Measurements from ENCODE around the gene PKM. TPM values are rescaled to one million over a fixed set of nuclear protein-coding genes. Genes with fewer than 3 reads are reported as not detected.

PKM gene
- polyA plus RNA-seq, 1 donor (not counting 4 experiments of a cell fraction or from before 2014, with no cell fraction given): 3,352 TPM

- Histone ChIP-seq H3K4me3 (ENCODE audit: control insufficient read depth in 2 of 3, extremely low read depth in 1 of 3, insufficient read depth in 2 of 3, low read depth in 1 of 3, low read length in 3 of 3) (no peak overlapping the region), H3K4me1 (ENCODE audit: control insufficient read depth, extremely low read depth, insufficient read depth, low read length) (peaks cover 11% of the 10 kb centered on the region), H3K27me3 (ENCODE audit: control insufficient read depth, extremely low read depth, insufficient read depth, low read length) (no peaks in the 10 kb centered on the region), H3K4me2 (ENCODE audit: control insufficient read depth, extremely low read depth, insufficient read depth, low read depth, low read length) (no peak overlapping the region), H3K36me3 (ENCODE audit: control insufficient read depth in 2 of 2, extremely low read depth in 1 of 2, insufficient read depth in 2 of 2, low read length in 2 of 2) (no peaks in the 10 kb centered on the region), H4K20me1 (ENCODE audit: control insufficient read depth, extremely low read depth, insufficient read depth, low read length) (no peaks in the 10 kb centered on the region), H2AFZ (ENCODE audit: control insufficient read depth, low read length) (no peak overlapping the region), H3K9me1 (ENCODE audit: control insufficient read depth, extremely low read depth, insufficient read depth, low read length) (no peaks in the 10 kb centered on the region), H3K9me3 (ENCODE audit: control insufficient read depth, low read depth, low read length) (no peaks in the 10 kb centered on the region), H3K27ac (ENCODE audit: control insufficient read depth, insufficient read depth, low read length) (no peak overlapping the region), H3K9ac (ENCODE audit: control insufficient read depth, extremely low read depth, insufficient read depth, low read length) (no peak overlapping the region), H3K79me2 (ENCODE audit: control insufficient read depth, insufficient read depth, low read length) (no peaks in the 10 kb centered on the region)
- FAIRE-seq: no peak
- dilution Hi-C loops (cut with MboI; ENCODE audit: extremely low pct_ligation_motif_present, low sequenced_read_pairs): no loop called here
- DNase-seq (ENCODE audit: low read depth, low spot score): no peak
- no peak for TF ChIP-seq CTCF (optimal IDR thresholded peaks at IDR 0.05 in 1 of 3, IDR thresholded peaks at IDR 0.05 in 1 of 3, conservative IDR thresholded peaks at IDR 0.05 in 1 of 3; ENCODE audit: extremely low read depth in 1 of 3, insufficient read depth in 2 of 3, low read length in 3 of 3)
- TF ChIP-seq EZH2 (IDR thresholded peaks at IDR 0.05; ENCODE audit: low read length): no peak
Measured at GRCh38 chr15:72173864-72174550, 57.0 kb downstream of the PKM start.

GRCh38 chr15:72173401-72173800, 57.6 kb downstream of the PKM start:
- no peaks in the 10 kb centered on the region for H3K9me3 ChIP-seq (ENCODE audit: control insufficient read depth, low read depth, low read length)
- H3K9me1 ChIP-seq (ENCODE audit: control insufficient read depth, extremely low read depth, insufficient read depth, low read length): no peaks in the 10 kb centered on the region
- no peak overlapping the region for H3K4me3 ChIP-seq (ENCODE audit: control insufficient read depth in 2 of 3, extremely low read depth in 1 of 3, insufficient read depth in 2 of 3, low read depth in 1 of 3, low read length in 3 of 3)
- H3K9ac ChIP-seq (ENCODE audit: control insufficient read depth, extremely low read depth, insufficient read depth, low read length): no peak overlapping the region
- H3K79me2 ChIP-seq (ENCODE audit: control insufficient read depth, insufficient read depth, low read length): no peaks in the 10 kb centered on the region
- TF ChIP-seq EZH2 (IDR thresholded peaks at IDR 0.05; ENCODE audit: low read length): no peak
- no peaks in the 10 kb centered on the region for H4K20me1 ChIP-seq (ENCODE audit: control insufficient read depth, extremely low read depth, insufficient read depth, low read length)
- H2AFZ ChIP-seq (ENCODE audit: control insufficient read depth, low read length): no peak overlapping the region
- no peak overlapping the region for H3K4me2 ChIP-seq (ENCODE audit: control insufficient read depth, extremely low read depth, insufficient read depth, low read depth, low read length)
- no peaks in the 10 kb centered on the region for H3K27me3 ChIP-seq (ENCODE audit: control insufficient read depth, extremely low read depth, insufficient read depth, low read length)
- H3K27ac ChIP-seq (ENCODE audit: control insufficient read depth, insufficient read depth, low read length): no peak overlapping the region
- no peak for FAIRE-seq
- peaks cover 11% of the 10 kb centered on the region for H3K4me1 ChIP-seq (ENCODE audit: control insufficient read depth, extremely low read depth, insufficient read depth, low read length)
- no peak for DNase-seq (ENCODE audit: low read depth, low spot score)
- dilution Hi-C loops (cut with MboI; ENCODE audit: extremely low pct_ligation_motif_present, low sequenced_read_pairs): no loop called here
- no peaks in the 10 kb centered on the region for H3K36me3 ChIP-seq (ENCODE audit: control insufficient read depth in 2 of 2, extremely low read depth in 1 of 2, insufficient read depth in 2 of 2, low read length in 2 of 2)

- dilution Hi-C loops (cut with MboI; ENCODE audit: extremely low pct_ligation_motif_present, low sequenced_read_pairs): no loop called here
- no peak for FAIRE-seq
Measured at GRCh38 chr15:72172796-72173195, 58.2 kb downstream of the PKM start.

More at GRCh38 chr15:72172796-72173195, 58.2 kb downstream of the PKM start:
- peaks cover 3% of the 10 kb centered on the region for H4K20me1 ChIP-seq (ENCODE audit: control insufficient read depth, extremely low read depth, insufficient read depth, low read length)
- no peaks in the 10 kb centered on the region for H3K9me1 ChIP-seq (ENCODE audit: control insufficient read depth, extremely low read depth, insufficient read depth, low read length)
- no peak overlapping the region for H2AFZ ChIP-seq (ENCODE audit: control insufficient read depth, low read length)
- H3K4me2 ChIP-seq (ENCODE audit: control insufficient read depth, extremely low read depth, insufficient read depth, low read depth, low read length): no peak overlapping the region
- no peaks in the 10 kb centered on the region for H3K36me3 ChIP-seq (ENCODE audit: control insufficient read depth in 2 of 2, extremely low read depth in 1 of 2, insufficient read depth in 2 of 2, low read length in 2 of 2)
- H3K4me3 ChIP-seq (ENCODE audit: control insufficient read depth in 2 of 3, extremely low read depth in 1 of 3, insufficient read depth in 2 of 3, low read depth in 1 of 3, low read length in 3 of 3): no peak overlapping the region
- no peak overlapping the region for H3K9ac ChIP-seq (ENCODE audit: control insufficient read depth, extremely low read depth, insufficient read depth, low read length)
- H3K27me3 ChIP-seq (ENCODE audit: control insufficient read depth, extremely low read depth, insufficient read depth, low read length): no peaks in the 10 kb centered on the region
- no peak for DNase-seq (ENCODE audit: low read depth, low spot score)
- TF ChIP-seq EZH2 (IDR thresholded peaks at IDR 0.05; ENCODE audit: low read length) (no peak), CTCF (optimal IDR thresholded peaks at IDR 0.05 in 1 of 3, IDR thresholded peaks at IDR 0.05 in 1 of 3, conservative IDR thresholded peaks at IDR 0.05 in 1 of 3; ENCODE audit: extremely low read depth in 1 of 3, insufficient read depth in 2 of 3, low read length in 3 of 3) (no peak)
- peaks cover 16% of the 10 kb centered on the region for H3K4me1 ChIP-seq (ENCODE audit: control insufficient read depth, extremely low read depth, insufficient read depth, low read length)
- H3K79me2 ChIP-seq (ENCODE audit: control insufficient read depth, insufficient read depth, low read length): no peaks in the 10 kb centered on the region
- H3K27ac ChIP-seq (ENCODE audit: control insufficient read depth, insufficient read depth, low read length): no peak overlapping the region
- no peaks in the 10 kb centered on the region for H3K9me3 ChIP-seq (ENCODE audit: control insufficient read depth, low read depth, low read length)
